Left lung (tissue), 10 donors: ENCODE measurements around the gene AAGAB. TPM values are rescaled to one million over a fixed set of nuclear protein-coding genes. Genes with fewer than 3 reads are reported as not detected.

ENCODE experiments used
- ATAC-seq: fragments of 200-7000 bp; cut with Tn5 transposase; one replicate; pipeline ENCODE4 v1.9.1; 2020; ENCODE audit warnings: moderate library complexity
- DNase-seq, 4 donors: peaks; one replicate each; pipeline ENCODE4 v3.0.0-alpha.2; 2013 to 2020
- H3K27ac ChIP-seq, 2 donors: fragments of 200-600 bp; sonication (generic) in 1 of 2; one replicate each; pipeline versions ENCODE4 v1.5.0 to v1.8.0; 2020 to 2021
- H3K27me3 ChIP-seq, 2 donors: fragments of 200-600 bp; sonication (generic) in 1 of 2; one replicate each; pipeline versions ENCODE4 v1.5.0 to v1.8.0; 2020 to 2021
- H3K36me3 ChIP-seq, 2 donors: fragments of 200-600 bp; sonication (generic) in 1 of 2; one replicate each; pipeline versions ENCODE4 v1.5.0 to v1.8.0; 2020 to 2021
- H3K4me1 ChIP-seq, 2 donors: fragments of 200-600 bp; one replicate each; pipeline ENCODE4 v1.8.0; 2021
- H3K4me3 ChIP-seq, 2 donors: fragments of 200-600 bp; sonication (generic) in 1 of 2; one replicate each; pipeline versions ENCODE4 v1.5.0 to v1.8.0; 2020 to 2021; ENCODE audit warnings: mild to moderate bottlenecking in 1 of 2
- H3K9me3 ChIP-seq, 2 donors: fragments of 200-600 bp; sonication (generic) in 1 of 2; one replicate each; pipeline versions ENCODE4 v1.5.0 to v1.8.0; 2020 to 2021
- intact Hi-C, 2 donors: fragments of 100-400 bp; cut with DNase I; formaldehyde crosslinking; loops; one replicate each; pipeline versions ENCODE4 v1.11.2 to v1.14.2; 2022
- polyA plus RNA-seq, 6 donors: library from polyadenylated mRNA; unstranded; fragments of 120-200 nt; gene quantifications; one replicate each; pipeline ENCODE4 v1.2.1, GENCODE V29; 2013; ENCODE audit not compliant: insufficient read length in 6 of 6
- total RNA-seq, 2 donors: library from RNA; stranded (reverse); fragmentation: NEBNext Ultra II Directional; extraction: Animal tissue kit (Norgen Biotek cat#: 25700); gene quantifications; one replicate each; pipeline ENCODE4 v1.2.1, GENCODE V29; 2021
- TF ChIP-seq, protein P1 (sequence below), 2 donors: fragments of 200-600 bp; sonication (generic) in 1 of 2; IDR thresholded peaks; one replicate each; pipeline versions ENCODE4 v1.5.0 to v1.8.0; 2021; ENCODE audit warnings: antibody characterized with exemption in 2 of 2
- donor health status: DM: no; HTN: yes; CAD: no.
- donor health status: DM: no; HTN: no; CAD: no.

The AAGAB gene
- total and polyA plus RNA-seq, 8 donors = 24.9 to 42.4 (median 29.9) TPM

DNA sequence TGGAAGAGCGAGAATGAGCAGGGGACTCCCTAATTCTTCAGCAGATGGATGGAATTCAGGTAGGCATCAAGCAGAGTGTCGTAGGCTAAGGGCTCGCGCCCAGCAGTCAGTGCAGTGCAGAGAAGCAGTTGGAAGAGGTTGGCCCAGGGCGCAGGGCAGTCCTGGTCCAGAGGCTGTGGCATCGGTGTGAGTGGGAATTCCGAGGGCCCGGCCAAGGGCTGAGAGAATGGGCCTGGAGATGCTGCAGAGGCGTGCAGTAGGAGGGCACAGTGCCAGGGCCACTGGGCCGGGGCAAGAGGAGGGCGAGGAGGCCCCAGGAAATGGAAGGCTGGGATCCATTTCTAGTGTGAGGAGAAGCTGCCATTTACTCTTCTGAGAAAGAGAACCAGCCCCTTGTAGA, 74.4 kb downstream of the AAGAB start:
- no peak overlapping the region for H3K4me3 ChIP-seq
- ATAC-seq (no peak), DNase-seq (no peak)
- H3K9me3 ChIP-seq = no peaks in the 10 kb centered on the region
- TF ChIP-seq, protein P1, sequence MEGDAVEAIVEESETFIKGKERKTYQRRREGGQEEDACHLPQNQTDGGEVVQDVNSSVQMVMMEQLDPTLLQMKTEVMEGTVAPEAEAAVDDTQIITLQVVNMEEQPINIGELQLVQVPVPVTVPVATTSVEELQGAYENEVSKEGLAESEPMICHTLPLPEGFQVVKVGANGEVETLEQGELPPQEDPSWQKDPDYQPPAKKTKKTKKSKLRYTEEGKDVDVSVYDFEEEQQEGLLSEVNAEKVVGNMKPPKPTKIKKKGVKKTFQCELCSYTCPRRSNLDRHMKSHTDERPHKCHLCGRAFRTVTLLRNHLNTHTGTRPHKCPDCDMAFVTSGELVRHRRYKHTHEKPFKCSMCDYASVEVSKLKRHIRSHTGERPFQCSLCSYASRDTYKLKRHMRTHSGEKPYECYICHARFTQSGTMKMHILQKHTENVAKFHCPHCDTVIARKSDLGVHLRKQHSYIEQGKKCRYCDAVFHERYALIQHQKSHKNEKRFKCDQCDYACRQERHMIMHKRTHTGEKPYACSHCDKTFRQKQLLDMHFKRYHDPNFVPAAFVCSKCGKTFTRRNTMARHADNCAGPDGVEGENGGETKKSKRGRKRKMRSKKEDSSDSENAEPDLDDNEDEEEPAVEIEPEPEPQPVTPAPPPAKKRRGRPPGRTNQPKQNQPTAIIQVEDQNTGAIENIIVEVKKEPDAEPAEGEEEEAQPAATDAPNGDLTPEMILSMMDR (IDR thresholded peaks at IDR 0.05) = no peak
- intact Hi-C loops = no loop called here
- peaks cover 18 to 33% of the 10 kb centered on the region in 2 donors for H3K4me1 ChIP-seq
- H3K36me3 ChIP-seq = peaks cover 0 to 25% of the 10 kb centered on the region in 2 donors
- H3K27ac ChIP-seq = no peak overlapping the region
- H3K27me3 ChIP-seq = no peaks in the 10 kb centered on the region

DNA sequence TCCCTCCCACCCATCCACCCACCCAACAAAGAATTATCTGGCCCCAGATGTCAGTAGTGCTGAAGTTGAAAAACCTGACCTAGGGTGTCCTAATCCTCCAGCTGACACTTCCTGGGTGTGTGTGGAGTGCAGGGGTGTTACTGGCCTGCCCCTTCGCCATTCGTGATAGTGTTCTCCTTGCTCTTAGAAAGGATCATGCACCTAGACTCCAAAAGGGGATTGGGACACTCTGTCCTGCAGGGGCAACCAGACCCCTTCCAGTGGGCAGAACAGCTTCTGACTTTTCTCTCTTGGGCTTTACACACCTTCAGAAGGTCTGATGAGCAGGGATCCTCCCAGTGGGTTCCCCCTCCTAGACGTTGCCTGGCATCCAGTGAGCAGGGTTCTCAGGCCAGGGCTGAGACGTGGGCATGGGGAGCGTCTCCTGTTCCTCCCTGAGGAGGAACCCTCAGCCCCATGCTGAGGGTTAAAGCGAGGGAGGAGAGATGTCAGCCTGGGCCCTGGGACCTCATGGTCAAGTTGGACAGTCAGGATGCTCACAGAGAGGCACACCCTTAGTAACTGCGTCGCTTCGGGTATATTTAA, 75.0 kb downstream of the AAGAB start:
- Histone ChIP-seq H3K4me1 (peaks cover 18 to 38% of the 10 kb centered on the region in 2 donors), H3K27ac (no peak overlapping the region)
- intact Hi-C loops = no loop called here

DNA sequence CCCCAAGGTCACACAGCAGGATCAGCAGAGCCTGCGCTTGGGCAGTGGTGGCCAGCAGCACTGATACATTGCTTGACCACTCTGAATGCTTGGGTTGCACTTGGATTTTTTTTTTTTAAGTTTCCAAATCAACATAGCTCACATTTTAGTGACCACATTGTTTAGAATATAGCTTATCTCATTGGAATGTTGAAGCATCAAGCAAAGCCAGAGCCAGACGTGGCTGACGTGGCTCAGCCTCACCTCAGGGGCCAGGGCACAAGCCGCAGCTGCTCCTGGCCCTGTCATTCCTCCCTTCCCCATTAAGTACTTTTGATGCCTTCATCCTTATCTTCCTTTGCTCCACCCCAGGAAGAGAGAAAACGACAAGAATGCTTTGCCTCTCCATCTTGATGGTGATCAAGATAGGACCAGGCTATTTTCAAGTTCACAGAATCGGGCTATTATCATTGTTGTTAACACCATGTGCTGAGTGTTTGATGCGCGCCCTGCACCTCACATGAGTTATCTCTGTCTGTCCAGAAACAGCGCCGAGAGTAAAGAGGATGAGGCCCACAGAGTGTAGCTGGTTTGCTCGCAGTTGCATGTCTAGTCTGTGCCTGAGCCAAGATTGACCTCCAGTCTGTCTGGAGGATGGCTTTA, 75.8 kb downstream of the AAGAB start:
- Histone ChIP-seq H3K27ac (peak overlapping the region; percentile 44 to 50), H3K4me1 (peaks cover 18 to 42% of the 10 kb centered on the region in 2 donors), H3K36me3 (peaks cover 0 to 16% of the 10 kb centered on the region in 2 donors), H3K27me3 (no peaks in the 10 kb centered on the region), H3K9me3 (no peaks in the 10 kb centered on the region), H3K4me3 (no peak overlapping the region)
- peak in 1 of 4 donors; percentile 64 for DNase-seq
- ATAC-seq = peak; percentile 43
- intact Hi-C loops = no loop called here
- TF ChIP-seq, protein P1 (IDR thresholded peaks at IDR 0.05) = no peak

More for the DNA sequence above, 75.0 kb downstream of the AAGAB start:
- DNase-seq (no peak), ATAC-seq (no peak)
- H3K36me3 ChIP-seq = peaks cover 0 to 20% of the 10 kb centered on the region in 2 donors
- TF ChIP-seq, protein P1 (IDR thresholded peaks at IDR 0.05) = no peak
- H3K27me3 ChIP-seq = no peaks in the 10 kb centered on the region
- no peak overlapping the region for H3K4me3 ChIP-seq
- H3K9me3 ChIP-seq = no peaks in the 10 kb centered on the region

DNA sequence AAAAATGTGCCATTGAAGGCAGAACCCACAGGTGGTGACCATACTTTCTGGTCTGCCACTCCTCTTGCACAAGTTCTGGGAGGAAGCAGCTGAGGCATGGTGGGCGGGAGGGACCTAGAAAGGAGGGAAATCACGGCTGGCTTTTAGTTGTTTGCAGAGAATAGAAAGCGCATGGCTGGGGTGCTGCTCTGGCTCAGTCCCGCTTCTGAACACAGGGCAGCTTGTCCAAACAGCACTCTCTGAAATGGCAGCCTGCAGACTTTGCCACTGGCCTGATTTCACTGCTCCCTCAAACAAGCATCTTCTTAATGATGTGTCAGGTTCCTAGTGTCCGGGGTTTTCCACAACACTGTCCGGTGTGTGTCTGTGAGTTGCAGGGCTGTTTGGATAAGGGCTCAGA, 76.7 kb downstream of the AAGAB start:
- intact Hi-C loops = no loop called here
- TF ChIP-seq, protein P1 (IDR thresholded peaks at IDR 0.05) = no peak
- peak overlapping the region; percentile 44 to 50 for H3K27ac ChIP-seq

DNA sequence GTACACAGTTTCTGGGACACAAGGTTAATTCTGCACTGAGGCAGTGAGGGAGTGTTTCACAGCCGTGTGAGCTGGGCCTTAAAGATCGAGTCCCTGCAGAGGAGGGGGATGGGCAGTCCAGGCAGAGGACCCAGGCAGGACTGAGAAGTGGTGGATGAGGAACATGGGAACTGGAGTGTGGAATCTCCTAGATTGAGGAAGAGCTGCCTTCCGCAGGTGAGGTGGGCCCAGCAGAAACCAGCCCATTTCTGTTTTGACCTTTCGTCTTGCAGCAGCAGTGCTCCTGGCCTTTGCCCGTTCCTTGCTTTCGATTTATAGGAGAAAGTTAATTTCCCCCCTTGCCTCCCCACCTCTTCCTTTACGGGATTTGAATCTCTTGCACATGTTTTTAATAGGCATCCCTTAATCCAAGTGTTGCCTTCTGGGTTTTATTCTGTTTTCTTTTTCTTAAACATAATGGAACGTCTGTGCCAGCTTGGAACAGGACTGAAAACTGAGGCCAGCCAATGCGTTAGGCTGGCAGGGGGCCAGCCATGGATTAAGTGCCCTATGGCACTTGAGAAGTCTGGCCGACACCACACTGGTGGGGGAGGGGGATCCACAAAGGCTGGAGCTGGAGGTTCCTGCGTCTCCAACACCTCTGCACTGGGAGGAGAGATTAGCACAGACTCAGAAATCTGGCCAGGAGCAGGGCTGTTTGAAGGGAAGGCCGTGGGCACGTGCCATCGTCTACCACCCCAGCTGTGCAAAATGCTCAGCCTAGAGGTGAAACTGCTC, 78.1 kb downstream of the AAGAB start:
- Histone ChIP-seq H3K36me3 (peaks cover 0 to 24% of the 10 kb centered on the region in 2 donors), H3K27me3 (no peaks in the 10 kb centered on the region), H3K4me1 (peaks cover 18 to 42% of the 10 kb centered on the region in 2 donors), H3K9me3 (no peaks in the 10 kb centered on the region), H3K4me3 (no peak overlapping the region), H3K27ac (peak overlapping the region in 1 of 2 donors; percentile 63)
- intact Hi-C loops = no loop called here
- TF ChIP-seq, protein P1 (IDR thresholded peaks at IDR 0.05) = no peak
- ATAC-seq (peak; percentile 38), DNase-seq (no peak)

More for the DNA sequence above, 76.7 kb downstream of the AAGAB start:
- peaks cover 0 to 18% of the 10 kb centered on the region in 2 donors for H3K36me3 ChIP-seq
- no peaks in the 10 kb centered on the region for H3K27me3 ChIP-seq
- peaks cover 18 to 42% of the 10 kb centered on the region in 2 donors for H3K4me1 ChIP-seq
- H3K9me3 ChIP-seq = no peaks in the 10 kb centered on the region
- no peak overlapping the region for H3K4me3 ChIP-seq
- ATAC-seq (peak; percentile 20), DNase-seq (peak in 2 of 4 donors; percentile 81 to 88)
